Mucosa of stomach (tissue), 1 donor: ENCODE results near the gene IFT20.

Experiments
- H3K27me3 ChIP-seq: one replicate; pipeline ENCODE4 v1.7.0; 2013; ENCODE audit warnings: mild to moderate bottlenecking, low read length; ENCODE audit not compliant: control insufficient read depth, insufficient read depth
- H3K36me3 ChIP-seq: one replicate; pipeline ENCODE4 v1.7.0; 2013; ENCODE audit warnings: low read length; ENCODE audit not compliant: control insufficient read depth, insufficient read depth
- H3K4me1 ChIP-seq: one replicate; pipeline ENCODE4 v1.7.0; 2013; ENCODE audit warnings: mild to moderate bottlenecking, low read length; ENCODE audit not compliant: control insufficient read depth, insufficient read depth
- H3K4me3 ChIP-seq: one replicate; pipeline ENCODE4 v1.7.0; 2013; ENCODE audit warnings: low read length
- H3K9ac ChIP-seq: one replicate; pipeline ENCODE4 v1.7.0; 2013; ENCODE audit warnings: mild to moderate bottlenecking, low read length, moderate library complexity
- H3K9me3 ChIP-seq: one replicate; pipeline ENCODE4 v1.7.0; 2013; ENCODE audit warnings: mild to moderate bottlenecking, low read length, moderate library complexity; ENCODE audit not compliant: control insufficient read depth
- donor health status: Pancreatic carcinoma.

Gene IFT20, protein sequence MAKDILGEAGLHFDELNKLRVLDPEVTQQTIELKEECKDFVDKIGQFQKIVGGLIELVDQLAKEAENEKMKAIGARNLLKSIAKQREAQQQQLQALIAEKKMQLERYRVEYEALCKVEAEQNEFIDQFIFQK

GRCh38 chr17:28335201-28335958 is at the start of gene IFT20, which contains the start of gene TNFAIP1:
Gene IFT20, minus strand, starts transcription at chr17:28335472. Its CDS starts 3,487 bp downstream, at chr17:28331985.
Gene TNFAIP1, plus strand, starts transcription at chr17:28335761. Its CDS starts 3,761 bp downstream, at chr17:28339522.
- H3K36me3 ChIP-seq = peaks cover 13% of the 10 kb centered on the region
- H3K9me3 ChIP-seq = no peaks in the 10 kb centered on the region
- H3K27me3 ChIP-seq = no peaks in the 10 kb centered on the region
- peak within 1 kb of the TSS; percentile 86 for H3K4me3 ChIP-seq
- peak within 1 kb of the TSS; percentile 75 for H3K9ac ChIP-seq
- H3K4me1 ChIP-seq = peaks cover 19% of the 10 kb centered on the region

DNA sequence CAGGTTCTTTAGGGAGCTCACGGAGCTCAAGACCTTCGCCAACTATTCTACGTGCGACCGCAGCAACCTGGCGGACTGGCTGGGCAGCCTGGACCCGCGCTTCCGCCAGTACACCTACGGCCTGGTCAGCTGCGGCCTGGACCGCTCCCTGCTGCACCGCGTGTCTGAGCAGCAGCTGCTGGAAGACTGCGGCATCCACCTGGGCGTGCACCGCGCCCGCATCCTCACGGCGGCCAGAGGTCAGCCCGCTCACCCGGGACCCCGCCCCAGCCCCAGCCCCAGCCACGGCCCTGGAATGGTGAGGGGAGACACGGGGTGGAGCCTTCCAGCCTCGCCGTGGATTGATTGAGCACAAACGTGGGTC is 49.7 kb upstream of the IFT20 start:
- H3K4me1 ChIP-seq = peaks cover 29% of the 10 kb centered on the region
- no peaks in the 10 kb centered on the region for H3K9me3 ChIP-seq
- H3K36me3 ChIP-seq = no peaks in the 10 kb centered on the region
- H3K27me3 ChIP-seq = peaks cover 18% of the 10 kb centered on the region
- peak overlapping the region; percentile 67 for H3K4me3 ChIP-seq
- peak overlapping the region; percentile 49 for H3K9ac ChIP-seq

- Histone ChIP-seq H3K36me3 (no peaks in the 10 kb centered on the region), H3K27me3 (peaks cover 18% of the 10 kb centered on the region), H3K4me1 (peaks cover 29% of the 10 kb centered on the region), H3K9ac (peak overlapping the region; percentile 49), H3K9me3 (no peaks in the 10 kb centered on the region), H3K4me3 (peak overlapping the region; percentile 67)
These were observed 49.2 kb upstream of the IFT20 start for GRCh38 chr17:28384281-28385036.

GRCh38 chr17:28381141-28381825 is 46.0 kb upstream of the IFT20 start:
- no peak overlapping the region for H3K4me3 ChIP-seq

GRCh38 chr17:28379814-28380801 is 44.8 kb upstream of the IFT20 start:
- no peak overlapping the region for H3K9ac ChIP-seq
- no peak overlapping the region for H3K4me3 ChIP-seq
- H3K9me3 ChIP-seq = no peaks in the 10 kb centered on the region
- H3K4me1 ChIP-seq = peaks cover 26% of the 10 kb centered on the region
- peaks cover 18% of the 10 kb centered on the region for H3K27me3 ChIP-seq
- H3K36me3 ChIP-seq = no peaks in the 10 kb centered on the region

More at GRCh38 chr17:28381141-28381825, 46.0 kb upstream of the IFT20 start:
- peaks cover 18% of the 10 kb centered on the region for H3K27me3 ChIP-seq
- H3K4me1 ChIP-seq = peaks cover 29% of the 10 kb centered on the region
- H3K9ac ChIP-seq = peak overlapping the region; percentile 22
- no peaks in the 10 kb centered on the region for H3K9me3 ChIP-seq
- H3K36me3 ChIP-seq = no peaks in the 10 kb centered on the region

- no peak overlapping the region for H3K4me3 ChIP-seq
- H3K36me3 ChIP-seq = no peaks in the 10 kb centered on the region
- peaks cover 11% of the 10 kb centered on the region for H3K4me1 ChIP-seq
- H3K27me3 ChIP-seq = peaks cover 26% of the 10 kb centered on the region
- no peaks in the 10 kb centered on the region for H3K9me3 ChIP-seq
- H3K9ac ChIP-seq = no peak overlapping the region
These were observed 37.6 kb upstream of the IFT20 start for GRCh38 chr17:28372945-28373274.

DNA sequence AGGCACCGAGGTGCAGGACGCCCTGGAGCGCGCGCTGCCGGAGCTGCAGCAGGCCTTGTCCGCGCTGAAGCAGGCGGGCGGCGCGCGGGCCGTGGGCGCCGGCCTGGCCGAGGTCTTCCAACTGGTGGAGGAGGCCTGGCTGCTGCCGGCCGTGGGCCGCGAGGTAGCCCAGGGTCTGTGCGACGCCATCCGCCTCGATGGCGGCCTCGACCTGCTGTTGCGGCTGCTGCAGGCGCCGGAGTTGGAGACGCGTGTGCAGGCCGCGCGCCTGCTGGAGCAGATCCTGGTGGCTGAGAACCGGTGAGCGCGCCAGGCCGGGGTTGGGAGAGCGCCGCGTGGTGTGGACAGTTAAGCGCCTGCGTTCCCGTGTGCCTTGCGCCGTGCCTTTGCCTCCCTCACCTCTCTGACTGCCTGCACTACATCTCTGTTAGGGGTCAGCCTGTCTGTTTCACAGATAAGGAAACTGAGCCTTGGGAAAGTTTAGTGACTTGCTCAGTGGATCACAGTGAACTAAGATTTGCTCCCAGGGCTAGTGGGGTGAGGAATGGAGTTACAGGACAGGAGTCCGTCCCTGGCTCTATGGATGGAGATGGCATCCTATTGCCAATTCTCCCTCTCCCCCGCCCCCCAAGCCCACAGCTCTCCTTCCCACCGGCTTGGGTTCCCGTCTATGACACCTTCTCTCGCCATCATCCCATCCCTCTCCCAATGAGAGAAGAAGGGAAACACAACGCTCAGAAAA is 37.1 kb upstream of the IFT20 start:
- Histone ChIP-seq H3K4me3 (no peak overlapping the region), H3K4me1 (peaks cover 11% of the 10 kb centered on the region), H3K36me3 (no peaks in the 10 kb centered on the region), H3K27me3 (peaks cover 26% of the 10 kb centered on the region), H3K9me3 (no peaks in the 10 kb centered on the region), H3K9ac (peak overlapping the region; percentile 55)

DNA sequence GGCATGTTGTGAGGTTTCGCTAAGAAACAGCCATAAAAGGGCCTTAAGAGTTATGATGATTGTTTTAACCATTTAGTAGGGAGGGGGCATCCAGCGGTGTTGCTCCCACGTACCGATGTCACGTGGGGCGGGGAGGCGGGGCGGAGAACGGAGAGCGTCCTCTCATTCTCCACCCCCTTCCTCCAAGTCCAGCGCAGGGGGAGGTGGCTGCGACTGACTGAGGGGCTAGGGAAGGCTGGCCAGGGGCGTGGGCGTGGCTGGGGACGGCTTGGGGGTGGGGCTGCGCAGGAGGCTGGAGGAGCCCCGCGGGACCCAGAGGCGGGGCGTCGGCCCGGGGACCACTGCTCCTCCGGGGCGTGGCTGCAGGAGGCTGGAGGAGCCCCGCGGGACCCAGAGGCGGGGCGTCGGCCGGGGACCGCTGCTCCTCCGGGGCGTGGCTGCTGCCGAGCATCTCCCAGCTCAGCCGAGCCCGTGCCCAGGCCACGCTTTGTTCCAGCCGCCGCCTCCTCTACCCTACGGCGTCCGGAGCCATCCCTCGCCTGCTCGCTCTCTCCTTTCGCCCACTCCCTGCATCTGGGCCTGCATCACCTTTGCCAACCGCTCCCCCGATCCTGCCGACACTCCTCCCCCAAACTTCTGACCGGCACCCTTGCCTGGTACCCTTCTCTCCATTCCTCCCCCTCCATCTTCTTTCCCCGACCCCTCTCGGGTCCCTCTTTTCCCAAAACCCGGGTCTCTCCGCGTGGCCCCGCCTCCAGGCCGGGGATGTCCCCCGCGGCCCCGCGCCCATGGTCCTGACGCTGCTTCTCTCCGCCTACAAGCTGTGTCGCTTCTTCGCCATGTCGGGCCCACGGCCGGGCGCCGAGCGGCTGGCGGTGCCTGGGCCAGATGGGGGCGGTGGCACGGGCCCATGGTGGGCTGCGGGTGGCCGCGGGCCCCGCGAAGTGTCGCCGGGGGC is 36.3 kb upstream of the IFT20 start, which contains the start of gene SARM1:
TSS of gene SARM1 (plus strand) at position 450 of the 958 bp plus-strand sequence. CDS start at position 789, 339 bp downstream.
- no peaks in the 10 kb centered on the region for H3K9me3 ChIP-seq
- peaks cover 26% of the 10 kb centered on the region for H3K27me3 ChIP-seq
- no peak within 1 kb of the TSS for H3K4me3 ChIP-seq
- H3K36me3 ChIP-seq = no peaks in the 10 kb centered on the region
- peaks cover 11% of the 10 kb centered on the region for H3K4me1 ChIP-seq
- H3K9ac ChIP-seq = peak within 1 kb of the TSS; percentile 55

DNA sequence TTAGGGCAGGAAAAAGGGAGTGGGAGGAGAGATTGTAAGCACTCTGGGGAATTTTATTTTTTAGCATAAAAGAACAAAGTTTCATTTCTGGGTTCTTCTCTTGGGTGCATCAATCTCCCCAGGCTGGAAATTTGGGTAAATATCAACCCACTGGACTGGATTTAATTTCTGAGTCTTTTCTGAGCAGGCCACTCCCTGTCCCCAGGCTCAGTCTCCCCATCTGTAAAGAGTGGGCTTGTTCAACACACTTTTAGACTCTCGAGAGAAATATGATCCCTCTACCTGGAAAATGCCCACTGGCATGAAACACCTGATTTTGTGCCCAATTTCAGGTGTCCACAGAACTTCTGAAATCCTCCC is 35.5 kb upstream of the IFT20 start:
- peaks cover 11% of the 10 kb centered on the region for H3K4me1 ChIP-seq
- H3K27me3 ChIP-seq = peaks cover 26% of the 10 kb centered on the region
- H3K9me3 ChIP-seq = no peaks in the 10 kb centered on the region
- H3K36me3 ChIP-seq = no peaks in the 10 kb centered on the region
- H3K4me3 ChIP-seq = no peak overlapping the region
- H3K9ac ChIP-seq = no peak overlapping the region
